A673 (cell line): ENCODE measurements around the gene PTPN18. TPM values are rescaled to one million over a fixed set of nuclear protein-coding genes. Genes with fewer than 3 reads are reported as not detected.

Experiments used
- BruUV-seq: library from RNA; stranded (reverse); fragments of 400-500 nt; replicated peaks from 2 replicates; lab custom pipeline; 2021; lab: Mats Ljungman, UMichigan
- CTCF ChIA-PET: fragments of 300-600 bp; sonication (Branson Sonifier 250); formaldehyde crosslinking; loops from one replicate; lab custom pipeline; 2022; ENCODE audit warnings: antibody characterized with exemption; lab: Charles Lee
- POLR2A ChIA-PET: fragments of 300-600 bp; sonication (Branson Sonifier 250); formaldehyde crosslinking; loops from one replicate; lab custom pipeline; 2022; ENCODE audit warnings: antibody characterized with exemption; ENCODE audit not compliant: low non-redundant PET; lab: Charles Lee
- DNase-seq: peaks from one replicate; pipeline ENCODE4 v3.0.0-alpha.2; 2015; ENCODE audit warnings: low spot score
- H3K27ac ChIP-seq: fragments of 200-600 bp; sonication (generic); 2 replicates; pipeline ENCODE4 v1.5.1; 2016; ENCODE audit warnings: mixed run types, low read depth, mild to moderate bottlenecking, mixed read lengths, antibody characterized with exemption, low read length; ENCODE audit not compliant: poor library complexity, severe bottlenecking
- H3K27me3 ChIP-seq: fragments of 200-600 bp; sonication (generic); replicated peaks from 2 replicates; pipeline ENCODE4 v1.6.1; 2017; ENCODE audit warnings: mixed run types, low read depth, mild to moderate bottlenecking, mixed read lengths, antibody characterized with exemption, low read length; ENCODE audit not compliant: insufficient read depth, poor library complexity
- H3K36me3 ChIP-seq: fragments of 200-600 bp; sonication (generic); 2 replicates; pipeline ENCODE4 v1.6.1; 2016; ENCODE audit warnings: mixed run types, mild to moderate bottlenecking, mixed read lengths, antibody characterized with exemption, low read length; ENCODE audit not compliant: insufficient read depth, poor library complexity, severe bottlenecking
- H3K4me1 ChIP-seq: fragments of 200-600 bp; sonication (generic); 2 replicates; pipeline ENCODE4 v1.6.1; 2017; ENCODE audit warnings: mixed run types, mild to moderate bottlenecking, mixed read lengths, antibody characterized with exemption, low read length; ENCODE audit not compliant: insufficient read depth, poor library complexity, severe bottlenecking
- H3K4me3 ChIP-seq: fragments of 200-600 bp; sonication (generic); 2 replicates; pipeline ENCODE4 v1.5.1; 2016; ENCODE audit warnings: low read depth, mixed run types, mild to moderate bottlenecking, mixed read lengths, low read length; ENCODE audit not compliant: poor library complexity, severe bottlenecking
- H3K9me3 ChIP-seq: fragments of 200-600 bp; sonication (generic); 2 replicates; pipeline ENCODE4 v1.6.1; 2016; ENCODE audit warnings: mixed run types, low read depth, mild to moderate bottlenecking, mixed read lengths, antibody characterized with exemption, low read length; ENCODE audit not compliant: poor library complexity, severe bottlenecking
- CTCF ChIP-seq: fragments of 300-800, 200-600 bp; sonication (generic); conservative IDR thresholded peaks from 2 replicates; pipeline ENCODE4 v1.5.1; 2017; ENCODE audit warnings: low read depth, mild to moderate bottlenecking, antibody characterized with exemption, low read length, moderate library complexity, mixed read lengths
- EZH2 ChIP-seq: fragments of 200-600 bp; sonication (generic); IDR thresholded peaks from 2 replicates; pipeline ENCODE4 v1.6.1; 2017; ENCODE audit warnings: borderline replicate concordance, low read depth, mild to moderate bottlenecking, mixed read lengths, antibody characterized with exemption, low read length; ENCODE audit not compliant: poor library complexity, severe bottlenecking
- intact Hi-C: fragments of 100-400 bp; cut with micrococcal nuclease; formaldehyde crosslinking; loops from one replicate; pipeline ENCODE4 v1.10.0; 2022; ENCODE audit not compliant: unreplicated experiment
- total RNA-seq: library from RNA; stranded (reverse); gene quantifications from 2 replicates; pipeline ENCODE4 v1.2.3, GENCODE V29; 2021

Gene PTPN18
- total RNA-seq, 1 experiment from 2014 or later, result 3.2 TPM

- intact Hi-C loops, result no loop called here
- POLR2A ChIA-PET, result no interaction called here
- no peak for DNase-seq
- Histone ChIP-seq H3K27me3 (no peaks in the 10 kb centered on the region), H3K4me3 (no peak overlapping the region), H3K9me3 (no peaks in the 10 kb centered on the region), H3K36me3 (no peaks in the 10 kb centered on the region), H3K4me1 (no peaks in the 10 kb centered on the region), H3K27ac (no peak overlapping the region)
- no TSS peak for BruUV-seq
- CTCF ChIA-PET, result no interaction called here
- TF ChIP-seq EZH2 (no peak), CTCF (no peak)
These were observed 14.1 kb downstream of the PTPN18 start for GRCh38 chr2:130369965-130370341.

- POLR2A ChIA-PET, result no interaction called here
These were observed 14.6 kb downstream of the PTPN18 start for GRCh38 chr2:130370490-130370889.

GRCh38 chr2:130371723-130372054 is 15.8 kb downstream of the PTPN18 start:
- DNase-seq, result no peak
- H3K27me3 ChIP-seq, result no peaks in the 10 kb centered on the region
- no peaks in the 10 kb centered on the region for H3K9me3 ChIP-seq
- no TSS peak for BruUV-seq
- no peaks in the 10 kb centered on the region for H3K4me1 ChIP-seq
- intact Hi-C loops, result no loop called here
- no peaks in the 10 kb centered on the region for H3K36me3 ChIP-seq
- no peak overlapping the region for H3K27ac ChIP-seq
- ChIA-PET CTCF (no interaction called here), POLR2A (no interaction called here)
- TF ChIP-seq EZH2 (no peak), CTCF (no peak)
- H3K4me3 ChIP-seq, result peak overlapping the region; percentile 60

More at GRCh38 chr2:130370490-130370889, 14.6 kb downstream of the PTPN18 start:
- BruUV-seq, result no TSS peak
- H3K36me3 ChIP-seq, result no peaks in the 10 kb centered on the region
- DNase-seq, result no peak
- intact Hi-C loops, result no loop called here
- H3K27ac ChIP-seq, result no peak overlapping the region
- no peak overlapping the region for H3K4me3 ChIP-seq
- CTCF ChIA-PET, result no interaction called here
- no peaks in the 10 kb centered on the region for H3K4me1 ChIP-seq
- H3K9me3 ChIP-seq, result no peaks in the 10 kb centered on the region
- TF ChIP-seq CTCF (no peak), EZH2 (no peak)
- no peaks in the 10 kb centered on the region for H3K27me3 ChIP-seq
